Gastroesophageal sphincter (tissue), 4 donors: ENCODE data around the gene LSP1. TPM values are rescaled to one million over a fixed set of nuclear protein-coding genes. Genes with fewer than 3 reads are reported as not detected.

ENCODE experiments used
- ATAC-seq: fragments of 150-250 bp; one replicate; pipeline ENCODE4 v1.9.1; 2016; ENCODE audit warnings: mild to moderate bottlenecking, moderate library complexity
- H3K27ac ChIP-seq, 4 donors: fragments of 200-600 bp; sonication (generic) in 3 of 4; 1 replicate in 3 of 4; 2 replicates in 1 of 4; pipeline ENCODE4 v1.5.1; 2016 to 2019
- H3K27me3 ChIP-seq: fragments of 200-600 bp; sonication (generic); one replicate; pipeline ENCODE4 v1.5.1; 2019
- H3K36me3 ChIP-seq, 2 donors: fragments of 200-600 bp; sonication (generic); one replicate each; pipeline ENCODE4 v1.5.1; 2019; ENCODE audit warnings: control low read depth in 1 of 2
- H3K4me1 ChIP-seq, 3 donors: fragments of 200-600 bp; sonication (generic); 1 replicate in 2 of 3; 2 replicates in 1 of 3; pipeline ENCODE4 v1.5.1; 2016 to 2019; ENCODE audit warnings: control low read depth in 2 of 3
- H3K4me3 ChIP-seq, 2 donors: fragments of 200-600 bp; sonication (generic); one replicate each; pipeline ENCODE4 v1.5.1; 2019; ENCODE audit warnings: mild to moderate bottlenecking in 1 of 2, moderate library complexity in 1 of 2
- H3K9me3 ChIP-seq, 3 donors: fragments of 200-600 bp; sonication (generic); one replicate each; pipeline ENCODE4 v1.5.1; 2017 to 2019; ENCODE audit warnings: control low read depth in 2 of 3
- CTCF ChIP-seq, 4 experiments: fragments of 200-600 bp in 2 of 4; fragments of 450-650 bp in 2 of 4; sonication (generic) in 1 of 4; IDR thresholded peaks; one replicate each; pipeline ENCODE4 v1.5.1; 2017 to 2019; ENCODE audit warnings: antibody characterized with exemption in 4 of 4, mild to moderate bottlenecking in 2 of 4, moderate library complexity in 2 of 4
- EP300 ChIP-seq: sonication (generic); formaldehyde crosslinking; IDR thresholded peaks from one replicate; pipeline ENCODE4 v1.6.1; 2017; ENCODE audit warnings: antibody characterized with exemption, mild to moderate bottlenecking
- POLR2A ChIP-seq, 2 donors: fragments of 450-650 bp; IDR thresholded peaks; one replicate each; pipeline ENCODE4 v1.6.1; 2017; ENCODE audit warnings: antibody characterized with exemption in 2 of 2, mild to moderate bottlenecking in 2 of 2, moderate library complexity in 1 of 2
- POLR2AphosphoS5 ChIP-seq: sonication (generic); formaldehyde crosslinking; IDR thresholded peaks from one replicate; pipeline ENCODE4 v1.6.1; 2017; ENCODE audit warnings: antibody characterized with exemption
- WGBS, 2 donors: methylation state at CpG; one replicate each; pipeline ENCODE4 v1.1.5; 2018; ENCODE audit warnings: low coverage in 1 of 2; 5-methylcytosine and 5-hydroxymethylcytosine counted together
- total RNA-seq, 4 donors: library from RNA; depleted of rRNA; stranded (reverse); fragments of >200 nt; gene quantifications; one replicate each; pipeline ENCODE4 v1.1.0, GENCODE V29; 2016

Gene LSP1
- total RNA-seq, 4 donors from 2014 or later = 13.4 to 133 (median 47.7) TPM

- H3K27me3 ChIP-seq = peaks cover 43% of the 10 kb centered on the region
- TF ChIP-seq POLR2AphosphoS5 (no peak), POLR2A (IDR thresholded peaks at IDR 0.05) (no peak), EP300 (no peak), CTCF (IDR thresholded peaks at IDR 0.05) (no peak)
- no peak for ATAC-seq
- 75 to 90% methylated on average over 2 to 3 of the region's 7 CpGs for WGBS, 2 donors
- H3K9me3 ChIP-seq = peaks cover 0 to 37% (median 0%) of the 10 kb centered on the region in 3 donors
- H3K4me1 ChIP-seq = no peaks in the 10 kb centered on the region
- H3K27ac ChIP-seq = no peak overlapping the region
- no peaks in the 10 kb centered on the region for H3K36me3 ChIP-seq
- no peak overlapping the region for H3K4me3 ChIP-seq
These were observed 37.1 kb upstream of the LSP1 start for GRCh38 chr11:1815751-1816150.

GRCh38 chr11:1817000-1817399 lies 35.9 kb upstream of the LSP1 start:
- Histone ChIP-seq H3K4me3 (no peak overlapping the region), H3K27me3 (peaks cover 39% of the 10 kb centered on the region), H3K27ac (no peak overlapping the region), H3K4me1 (no peaks in the 10 kb centered on the region), H3K36me3 (no peaks in the 10 kb centered on the region), H3K9me3 (peaks cover 0 to 34% (median 0%) of the 10 kb centered on the region in 3 donors)
- TF ChIP-seq POLR2AphosphoS5 (no peak), EP300 (no peak), POLR2A (IDR thresholded peaks at IDR 0.05) (no peak), CTCF (IDR thresholded peaks at IDR 0.05) (no peak)
- WGBS, 2 donors = 75 to 83% methylated on average over 5 of the region's 5 CpGs
- no peak for ATAC-seq

GRCh38 chr11:1817511-1817910 lies 35.4 kb upstream of the LSP1 start:
- Histone ChIP-seq H3K36me3 (no peaks in the 10 kb centered on the region), H3K27ac (no peak overlapping the region), H3K9me3 (peaks cover 0 to 29% (median 0%) of the 10 kb centered on the region in 3 donors), H3K27me3 (peaks cover 34% of the 10 kb centered on the region), H3K4me1 (no peaks in the 10 kb centered on the region), H3K4me3 (no peak overlapping the region)
- whole genome bisulfite sequencing, 2 donors = 20 to 60% methylated on average over 1 of the region's 1 CpG
- TF ChIP-seq POLR2AphosphoS5 = no peak
- TF ChIP-seq POLR2A (IDR thresholded peaks at IDR 0.05) = no peak
- no peak for TF ChIP-seq EP300
- no peak for TF ChIP-seq CTCF (IDR thresholded peaks at IDR 0.05)
- ATAC-seq = no peak

- Histone ChIP-seq H3K4me3 (no peak overlapping the region), H3K27me3 (peaks cover 23% of the 10 kb centered on the region), H3K36me3 (no peaks in the 10 kb centered on the region), H3K27ac (no peak overlapping the region), H3K4me1 (no peaks in the 10 kb centered on the region), H3K9me3 (peaks cover 0 to 28% (median 0%) of the 10 kb centered on the region in 3 donors)
- no peak for ATAC-seq
- WGBS, 2 donors = 73% methylated on average over 2 of the region's 3 CpGs; no CpG with 5 or more reads in 1 of the 2 donors
- TF ChIP-seq POLR2AphosphoS5 = no peak
- TF ChIP-seq CTCF (IDR thresholded peaks at IDR 0.05) = no peak
- no peak for TF ChIP-seq POLR2A (IDR thresholded peaks at IDR 0.05)
- TF ChIP-seq EP300 = no peak
These were observed 33.8 kb upstream of the LSP1 start for GRCh38 chr11:1819074-1819473.

- Histone ChIP-seq H3K9me3 (peaks cover 0 to 28% (median 0%) of the 10 kb centered on the region in 3 donors), H3K4me1 (no peaks in the 10 kb centered on the region), H3K27ac (no peak overlapping the region), H3K27me3 (peaks cover 17% of the 10 kb centered on the region), H3K36me3 (no peaks in the 10 kb centered on the region), H3K4me3 (no peak overlapping the region)
- TF ChIP-seq POLR2A (IDR thresholded peaks at IDR 0.05) = no peak
- no peak for TF ChIP-seq EP300
- TF ChIP-seq CTCF (IDR thresholded peaks at IDR 0.05) = no peak
- TF ChIP-seq POLR2AphosphoS5 = no peak
- 55 to 67% methylated on average over 3 to 8 of the region's 14 CpGs for WGBS, 2 donors
- ATAC-seq = no peak
These were observed 32.2 kb upstream of the LSP1 start for GRCh38 chr11:1820463-1821325.
